ENCODE measurements around the gene KMT2D. TPM values are rescaled to one million over a fixed set of nuclear protein-coding genes. Genes with fewer than 3 reads are reported as not detected.

KMT2D gene
- total and polyA plus RNA-seq, 2 donors (not counting 3 experiments of a cell fraction or from before 2014, with no cell fraction given) = 15.1 to 120 TPM

DNA sequence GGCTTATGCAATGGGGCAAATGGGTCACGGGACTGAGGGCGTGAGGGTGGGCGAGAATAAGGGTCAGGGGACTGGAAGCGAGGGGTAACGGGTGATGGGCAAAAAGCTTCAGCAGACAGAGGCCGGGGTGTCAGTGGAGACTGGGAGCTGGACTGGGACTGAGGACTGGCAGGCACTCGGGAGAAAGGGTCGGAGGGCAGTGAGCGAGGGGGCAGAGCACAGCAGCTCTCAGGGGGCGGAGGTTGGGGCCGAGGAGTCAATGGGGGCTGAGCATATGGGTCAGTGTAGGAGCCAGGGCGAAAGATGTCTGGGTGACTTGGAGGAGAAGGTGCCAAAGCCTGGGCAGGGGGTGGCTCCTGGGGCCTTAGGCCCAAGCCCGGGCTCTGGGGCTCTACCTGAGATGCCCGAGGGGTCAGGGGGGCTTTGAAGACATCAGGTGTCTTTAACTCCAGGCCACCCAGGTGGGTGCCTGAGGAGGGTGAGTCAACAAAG is 20.2 kb downstream of the KMT2D start:
- H3K4me1 ChIP-seq (ENCODE audit: control insufficient read depth, extremely low read depth, insufficient read depth, low read length) = no peaks in the 10 kb centered on the region
- H3K9me1 ChIP-seq (replicated peaks; ENCODE audit: control insufficient read depth, extremely low read depth, insufficient read depth, low read length) = no peaks in the 10 kb centered on the region
- H3K36me3 ChIP-seq (ENCODE audit: control insufficient read depth in 2 of 2, extremely low read depth in 1 of 2, insufficient read depth in 2 of 2, low read length in 2 of 2) = peaks cover 42 to 78% of the 10 kb centered on the region in 2 experiments
- intact Hi-C loops (cut with micrococcal nuclease) (no loop called here), dilution Hi-C loops (cut with MboI; ENCODE audit: extremely low pct_ligation_motif_present, low sequenced_read_pairs) (no loop called here)
- BruUV-seq (replicated peaks) = TSS peak; percentile 12
- TF ChIP-seq EZH2 (IDR thresholded peaks at IDR 0.05; ENCODE audit: borderline replicate concordance, low read depth, low read length, severe bottlenecking) = no peak
- no peak for TF ChIP-seq POLR2A (IDR thresholded peaks at IDR 0.05; ENCODE audit: low read depth, low read length)
- TF ChIP-seq POLR2AphosphoS5 (IDR thresholded peaks at IDR 0.05; ENCODE audit: insufficient read depth, low read depth, low read length) = no peak
- no peak for TF ChIP-seq MYC (IDR thresholded peaks at IDR 0.05; ENCODE audit: low read depth, low read length)
- TF ChIP-seq, protein P1, sequence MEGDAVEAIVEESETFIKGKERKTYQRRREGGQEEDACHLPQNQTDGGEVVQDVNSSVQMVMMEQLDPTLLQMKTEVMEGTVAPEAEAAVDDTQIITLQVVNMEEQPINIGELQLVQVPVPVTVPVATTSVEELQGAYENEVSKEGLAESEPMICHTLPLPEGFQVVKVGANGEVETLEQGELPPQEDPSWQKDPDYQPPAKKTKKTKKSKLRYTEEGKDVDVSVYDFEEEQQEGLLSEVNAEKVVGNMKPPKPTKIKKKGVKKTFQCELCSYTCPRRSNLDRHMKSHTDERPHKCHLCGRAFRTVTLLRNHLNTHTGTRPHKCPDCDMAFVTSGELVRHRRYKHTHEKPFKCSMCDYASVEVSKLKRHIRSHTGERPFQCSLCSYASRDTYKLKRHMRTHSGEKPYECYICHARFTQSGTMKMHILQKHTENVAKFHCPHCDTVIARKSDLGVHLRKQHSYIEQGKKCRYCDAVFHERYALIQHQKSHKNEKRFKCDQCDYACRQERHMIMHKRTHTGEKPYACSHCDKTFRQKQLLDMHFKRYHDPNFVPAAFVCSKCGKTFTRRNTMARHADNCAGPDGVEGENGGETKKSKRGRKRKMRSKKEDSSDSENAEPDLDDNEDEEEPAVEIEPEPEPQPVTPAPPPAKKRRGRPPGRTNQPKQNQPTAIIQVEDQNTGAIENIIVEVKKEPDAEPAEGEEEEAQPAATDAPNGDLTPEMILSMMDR (IDR thresholded peaks at IDR 0.05; ENCODE audit: extremely low read depth in 1 of 2, insufficient read depth in 1 of 2, low read depth in 1 of 2, low read length in 2 of 2) = no peak
- TF ChIP-seq, protein P2, sequence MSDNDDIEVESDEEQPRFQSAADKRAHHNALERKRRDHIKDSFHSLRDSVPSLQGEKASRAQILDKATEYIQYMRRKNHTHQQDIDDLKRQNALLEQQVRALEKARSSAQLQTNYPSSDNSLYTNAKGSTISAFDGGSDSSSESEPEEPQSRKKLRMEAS (IDR thresholded peaks at IDR 0.05; ENCODE audit: insufficient read depth, insufficient read length) = no peak
- no peak for TF ChIP-seq FOS (IDR thresholded peaks at IDR 0.05; ENCODE audit: borderline replicate concordance, insufficient read depth, low read length)
- no peak for TF ChIP-seq JUN (IDR thresholded peaks at IDR 0.05; ENCODE audit: borderline replicate concordance, insufficient read depth, insufficient read length, low read depth)
- no peak for TF ChIP-seq GATA2 (IDR thresholded peaks at IDR 0.05; ENCODE audit: insufficient read depth, insufficient read length, low read depth, low read length)
- CTCF ChIA-PET = interaction anchor here (1.4 to 1.7 kb wide), 2 partner anchors 9 to 44 kb away, joined by 4 to 5 read pairs; no protein-coding TSS in a partner anchor
- no peak overlapping the region for H2AFZ ChIP-seq (ENCODE audit: low read depth, low read length)
- DNase-seq (ENCODE audit: low read depth, low spot score) (no peak), FAIRE-seq (no peak)
- POLR2A ChIA-PET = interaction anchor here (0.6 to 1.3 kb wide), 2 partner anchors 14 to 16 kb away, joined by 3 read pairs; no protein-coding TSS in a partner anchor
- no peak overlapping the region for H3K4me2 ChIP-seq (ENCODE audit: insufficient read depth, low read length)
- no peak overlapping the region for H3K4me3 ChIP-seq (replicated peaks in 1 of 3; ENCODE audit: insufficient read depth in 1 of 3, low read depth in 1 of 3, low read length in 3 of 3)
- H3K27ac ChIP-seq (ENCODE audit: insufficient read depth, low read depth, low read length) = no peak overlapping the region
- H3K27me3 ChIP-seq (ENCODE audit: control insufficient read depth in 2 of 2, insufficient read depth in 2 of 2, low read length in 2 of 2) = no peaks in the 10 kb centered on the region
- H3K9ac ChIP-seq (replicated peaks; ENCODE audit: extremely low read depth, insufficient read depth, low read length) = no peak overlapping the region
- H3K9me3 ChIP-seq (replicated peaks; ENCODE audit: control insufficient read depth, insufficient read depth, low read length) = no peaks in the 10 kb centered on the region
- H3K79me2 ChIP-seq (ENCODE audit: control insufficient read depth, insufficient read depth, low read length) = no peaks in the 10 kb centered on the region
- no peaks in the 10 kb centered on the region for H4K20me1 ChIP-seq (replicated peaks; ENCODE audit: control insufficient read depth, extremely low read depth, insufficient read depth, low read length)

Measured in endothelial cell of umbilical vein (primary cell).